AG20443 (cell line): ENCODE results near the gene FJX1.

ENCODE experiments used
- DNase-seq: peaks from one replicate; pipeline ENCODE4 v3.0.0; 2012; ENCODE audit warnings: low spot score, mixed read lengths

The FJX1 gene

GRCh38 chr11:35606206-35606605 lies 12.1 kb upstream of the FJX1 start:
- no peak for DNase-seq

GRCh38 chr11:35608502-35608901 lies 9.8 kb upstream of the FJX1 start:
- no peak for DNase-seq

GRCh38 chr11:35609656-35610055 lies 8.6 kb upstream of the FJX1 start:
- DNase-seq: no peak

- no peak for DNase-seq
Observed at GRCh38 chr11:35610631-35611030, 7.6 kb upstream of the FJX1 start.

GRCh38 chr11:35611741-35612140 lies 6.5 kb upstream of the FJX1 start:
- no peak for DNase-seq

- DNase-seq: no peak
Observed at GRCh38 chr11:35614939-35615569, 3.2 kb upstream of the FJX1 start.

GRCh38 chr11:35615921-35616900 lies 2.0 kb upstream of the FJX1 start:
- DNase-seq: peak; percentile 42

- no peak for DNase-seq
Observed at GRCh38 chr11:35617316-35617686, 959 bp upstream of the FJX1 start.

GRCh38 chr11:35618497-35619115 lies 346 bp downstream of the FJX1 start:
- DNase-seq: peak; percentile 72

GRCh38 chr11:35619116-35619854 lies 1.0 kb downstream of the FJX1 start:
- peak; percentile 55 for DNase-seq

- no peak for DNase-seq
Observed at GRCh38 chr11:35619855-35620640, 1.8 kb downstream of the FJX1 start.

GRCh38 chr11:35620795-35621194 lies 2.5 kb downstream of the FJX1 start:
- DNase-seq: no peak

- DNase-seq: no peak
Observed at GRCh38 chr11:35621620-35622019, 3.4 kb downstream of the FJX1 start.

- DNase-seq: peak; percentile 75
Observed at GRCh38 chr11:35622070-35622469, 3.8 kb downstream of the FJX1 start.

- peak; percentile 50 for DNase-seq
Observed at GRCh38 chr11:35623621-35624168, 5.4 kb downstream of the FJX1 start.

- no peak for DNase-seq
Observed at GRCh38 chr11:35624316-35624715, 6.1 kb downstream of the FJX1 start.

- no peak for DNase-seq
Observed at GRCh38 chr11:35624781-35625180, 6.5 kb downstream of the FJX1 start.

- no peak for DNase-seq
Observed at GRCh38 chr11:35626501-35626900, 8.2 kb downstream of the FJX1 start.

GRCh38 chr11:35629511-35629910 lies 11.3 kb downstream of the FJX1 start:
- DNase-seq: no peak

GRCh38 chr11:35629914-35630313 lies 11.7 kb downstream of the FJX1 start:
- DNase-seq: peak; percentile 85

- no peak for DNase-seq
Observed at GRCh38 chr11:35631891-35632290, 13.6 kb downstream of the FJX1 start.
